SIG-M5 (cell line): ENCODE data around the gene CEP72.
A peak's percentile ranks its signal among the peaks of the same experiment; 100 is the strongest.
"Not testable (repeated sequence)": the region's sequence is repeated elsewhere in the genome, so short reads cannot be mapped to it uniquely, and the experiment has no call there.

ENCODE experiments used
- DNase-seq: peaks from one replicate; lab custom pipeline; 2025; lab: John Stamatoyannopoulos, UW

The CEP72 gene

DNA sequence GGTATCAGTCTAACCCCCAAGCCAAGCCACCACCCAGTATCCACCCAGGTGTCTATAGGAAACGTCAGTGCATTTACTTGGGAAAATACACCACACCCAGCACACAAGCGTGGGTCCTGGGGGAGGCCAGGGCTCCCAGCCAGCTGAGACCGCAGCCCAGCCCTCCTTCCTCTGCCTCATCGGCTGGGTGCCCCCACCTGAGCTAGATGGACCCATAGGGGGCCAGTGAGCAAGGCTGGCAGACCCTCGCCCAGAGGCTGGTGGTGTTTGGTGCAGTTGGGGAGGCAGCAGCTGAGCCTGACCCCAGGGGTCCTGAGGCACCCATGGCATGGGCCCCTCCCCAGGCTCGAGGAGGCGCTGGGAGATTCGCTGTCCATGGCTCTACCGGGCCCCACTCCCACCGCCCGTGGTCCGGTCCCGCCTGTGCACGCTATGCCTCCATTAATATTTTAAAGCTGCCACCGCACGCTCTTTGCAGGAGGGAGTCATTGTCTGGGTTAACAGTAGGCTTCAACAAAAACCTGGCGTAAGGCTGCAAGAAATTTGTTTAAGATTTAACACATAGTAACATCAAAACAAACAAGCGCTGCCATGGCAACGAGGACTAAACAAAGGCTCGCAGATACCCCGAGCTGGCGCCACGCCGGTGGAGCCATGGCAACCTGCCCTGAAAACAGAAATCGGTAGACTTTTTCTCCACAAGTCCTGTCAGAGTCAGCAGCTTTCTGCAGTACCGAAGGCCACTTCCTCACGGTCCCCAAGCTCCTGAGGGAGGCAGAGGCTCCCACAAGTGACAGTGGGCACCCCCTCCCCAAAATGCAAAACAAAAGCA, 60.4 kb downstream of the CEP72 start:
- DNase-seq: peak; percentile 8

DNA sequence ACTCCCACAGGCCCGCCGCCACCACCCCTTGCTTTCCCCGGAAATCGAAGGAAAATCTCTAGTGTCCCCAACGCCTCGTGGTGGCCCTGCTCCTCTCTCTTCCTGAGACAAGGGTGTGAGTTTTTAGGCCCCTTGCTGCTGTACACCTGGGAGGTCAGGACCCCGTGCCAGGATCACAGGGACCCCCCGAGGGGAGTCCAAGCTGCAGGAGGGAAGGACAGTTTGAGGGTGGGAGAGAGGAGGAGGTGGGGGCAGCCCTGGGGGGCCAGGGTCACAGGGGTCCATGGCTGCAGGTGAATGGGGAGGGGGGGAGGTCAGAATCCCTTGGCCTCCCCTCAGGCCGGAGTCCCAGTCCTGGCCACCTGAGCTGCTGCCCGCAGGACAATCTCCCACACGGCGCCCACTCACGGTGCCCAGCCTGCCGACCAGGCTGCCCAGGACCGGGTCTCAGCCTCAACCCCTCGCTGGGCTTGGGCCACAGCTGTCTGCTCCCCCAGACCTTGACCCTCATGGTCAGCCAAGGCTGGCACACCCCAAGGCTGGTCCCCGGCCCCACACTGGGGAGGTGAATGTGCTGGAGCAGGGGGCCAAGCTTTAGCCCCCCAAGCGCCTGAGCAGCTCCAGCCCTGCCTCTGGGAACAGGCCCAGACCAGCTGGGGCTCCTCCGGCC, 61.2 kb downstream of the CEP72 start:
- DNase-seq: no peak

DNA sequence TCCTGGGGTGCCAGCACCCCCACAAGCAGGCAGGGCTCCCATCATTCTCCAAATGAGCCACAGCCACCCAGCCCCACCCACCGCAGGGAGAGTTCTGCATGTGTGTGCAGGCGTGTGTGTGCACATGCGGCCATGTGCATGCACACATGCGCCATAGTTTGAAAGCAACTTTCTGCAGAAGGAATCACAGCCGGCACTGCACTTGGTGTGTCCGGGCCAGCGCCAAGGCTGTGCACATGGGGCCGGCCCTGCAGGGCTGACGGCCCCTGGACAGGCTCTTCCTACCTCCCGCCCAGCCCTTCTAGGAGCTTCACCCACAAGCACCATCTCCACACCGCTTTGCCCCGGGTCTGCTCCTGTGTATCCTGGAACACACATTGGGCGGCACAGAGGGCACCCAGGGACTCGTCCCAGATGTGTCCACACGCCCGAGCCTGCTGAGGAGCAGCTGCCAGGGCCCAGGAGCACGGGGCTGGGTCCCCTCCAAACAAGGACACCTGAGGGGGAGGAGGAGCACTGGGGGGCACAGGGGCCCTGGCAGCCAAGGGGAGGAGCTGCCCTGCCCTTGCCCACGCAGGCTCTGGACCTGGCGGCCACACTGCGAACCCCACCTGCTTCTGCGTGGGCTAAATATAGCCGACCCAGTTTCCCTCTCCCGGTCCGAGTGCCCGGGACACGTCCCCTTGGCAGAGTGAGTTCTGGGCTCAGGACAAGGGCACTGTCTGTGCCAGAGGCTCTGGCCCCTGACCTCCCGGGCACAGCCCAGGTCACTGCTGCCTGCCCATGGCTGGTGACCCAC, 61.9 kb downstream of the CEP72 start:
- no peak for DNase-seq

DNA sequence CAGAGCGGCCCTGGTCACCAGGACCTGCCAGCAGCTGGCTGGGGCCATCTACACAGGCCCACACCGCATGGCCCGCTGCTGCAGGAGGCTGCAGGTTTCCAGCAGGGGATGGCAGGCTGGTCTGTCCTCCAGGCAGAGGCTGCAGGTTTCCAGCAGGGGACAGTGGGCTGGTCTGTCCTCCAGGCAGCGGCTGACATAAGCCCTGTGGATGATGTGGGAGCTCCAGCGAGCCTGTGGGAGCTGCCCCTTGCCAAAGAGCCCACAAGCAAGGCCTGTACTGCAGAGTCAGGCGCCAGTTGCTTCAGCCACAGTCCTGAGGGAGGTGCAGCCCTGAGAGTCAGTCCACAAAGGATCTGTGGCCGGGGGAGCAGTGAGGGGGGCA, 62.5 kb downstream of the CEP72 start:
- DNase-seq: no peak

DNA sequence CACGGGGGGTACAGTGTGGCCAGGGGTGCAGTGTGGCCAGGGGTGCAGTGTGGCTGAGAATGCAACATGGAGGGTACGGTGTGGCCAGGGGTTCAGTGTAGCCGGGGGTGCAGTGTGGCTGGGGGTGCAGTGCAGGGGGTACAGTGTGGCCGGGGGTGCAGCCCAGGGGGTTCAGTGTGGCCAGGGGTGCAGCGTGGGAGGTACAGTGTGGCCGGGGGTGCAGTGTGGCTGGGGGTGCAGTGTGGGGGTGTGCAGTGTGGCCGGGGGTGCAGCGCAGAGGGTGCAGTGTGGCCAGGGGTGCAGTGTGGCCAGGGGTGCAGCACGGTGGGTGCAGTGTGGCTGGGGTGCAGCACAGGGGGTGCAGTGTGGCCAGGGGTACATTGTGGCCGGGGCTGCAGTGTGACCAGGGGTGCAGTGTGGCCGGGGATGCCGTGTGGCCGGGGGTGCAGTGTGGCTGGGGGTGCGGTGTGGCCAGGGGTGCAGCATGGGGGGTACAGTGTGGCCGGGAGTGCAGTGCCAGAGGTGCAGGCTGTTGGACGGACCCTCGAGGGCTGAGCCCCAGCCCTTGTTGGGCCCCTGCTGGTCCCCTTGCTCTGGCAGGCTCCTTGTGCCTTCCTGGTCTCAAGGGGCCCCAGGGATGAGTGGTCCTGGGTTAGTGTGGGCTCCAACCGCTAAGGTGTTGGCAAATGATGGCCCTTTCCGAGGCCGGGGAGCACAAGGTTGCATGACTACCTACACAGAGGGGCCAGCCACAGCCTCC, 63.2 kb downstream of the CEP72 start:
- DNase-seq: no peak

DNA sequence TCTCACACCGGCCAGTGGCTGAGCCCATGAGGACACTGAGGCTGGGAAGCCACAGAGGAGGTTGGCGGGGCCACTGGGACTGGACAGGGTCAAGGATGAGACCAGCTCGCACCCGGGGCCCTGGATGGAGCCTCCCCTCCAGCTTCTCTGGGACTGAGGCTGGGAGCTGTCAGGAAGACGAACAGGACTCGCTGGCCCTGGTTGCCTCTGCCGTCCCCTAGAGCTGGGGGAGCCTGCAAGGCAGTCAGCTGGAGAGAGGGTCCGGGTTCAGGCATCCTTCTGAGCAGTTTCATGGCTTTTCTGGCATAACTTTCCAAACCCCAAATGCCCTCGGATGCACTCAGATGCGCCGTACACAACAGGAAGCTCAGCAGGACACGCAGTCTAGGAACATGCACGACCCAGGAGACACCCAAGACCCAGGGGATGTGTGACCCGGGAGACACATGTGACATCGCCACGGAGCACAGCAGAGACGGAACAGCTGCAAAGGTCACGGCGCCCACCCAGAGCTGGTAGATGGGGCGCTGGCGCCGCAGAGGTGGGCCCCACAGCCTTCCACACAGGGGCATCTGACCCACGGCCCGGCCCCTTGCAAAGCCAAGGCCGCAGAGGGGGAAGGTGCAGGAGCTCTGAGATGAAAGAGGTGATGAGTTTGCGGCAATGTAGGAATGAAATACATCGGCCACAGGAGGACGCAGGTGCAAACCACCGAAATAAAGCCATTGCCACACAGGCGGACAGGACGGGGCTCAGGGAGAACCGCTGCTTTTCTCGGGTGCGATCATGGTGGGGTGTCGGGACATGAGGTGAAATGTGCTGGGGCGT, 63.9 kb downstream of the CEP72 start:
- DNase-seq: no peak

DNA sequence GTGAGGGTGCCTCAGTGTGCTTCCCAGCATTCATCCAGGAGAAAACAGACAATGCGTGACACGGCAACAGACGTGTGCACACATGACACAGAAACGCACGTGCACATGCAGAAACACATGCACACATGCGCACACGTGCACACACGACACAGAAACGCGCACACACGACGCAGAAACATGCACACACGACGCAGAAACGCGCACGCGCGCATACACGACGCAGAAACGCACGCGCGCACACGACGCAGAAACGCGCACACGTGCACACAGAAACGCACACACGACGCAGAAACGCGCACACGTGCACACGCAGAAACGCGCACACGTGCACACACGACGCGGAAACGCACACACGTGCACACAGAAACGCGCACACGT, 64.5 kb downstream of the CEP72 start:
- DNase-seq: no peak

DNA sequence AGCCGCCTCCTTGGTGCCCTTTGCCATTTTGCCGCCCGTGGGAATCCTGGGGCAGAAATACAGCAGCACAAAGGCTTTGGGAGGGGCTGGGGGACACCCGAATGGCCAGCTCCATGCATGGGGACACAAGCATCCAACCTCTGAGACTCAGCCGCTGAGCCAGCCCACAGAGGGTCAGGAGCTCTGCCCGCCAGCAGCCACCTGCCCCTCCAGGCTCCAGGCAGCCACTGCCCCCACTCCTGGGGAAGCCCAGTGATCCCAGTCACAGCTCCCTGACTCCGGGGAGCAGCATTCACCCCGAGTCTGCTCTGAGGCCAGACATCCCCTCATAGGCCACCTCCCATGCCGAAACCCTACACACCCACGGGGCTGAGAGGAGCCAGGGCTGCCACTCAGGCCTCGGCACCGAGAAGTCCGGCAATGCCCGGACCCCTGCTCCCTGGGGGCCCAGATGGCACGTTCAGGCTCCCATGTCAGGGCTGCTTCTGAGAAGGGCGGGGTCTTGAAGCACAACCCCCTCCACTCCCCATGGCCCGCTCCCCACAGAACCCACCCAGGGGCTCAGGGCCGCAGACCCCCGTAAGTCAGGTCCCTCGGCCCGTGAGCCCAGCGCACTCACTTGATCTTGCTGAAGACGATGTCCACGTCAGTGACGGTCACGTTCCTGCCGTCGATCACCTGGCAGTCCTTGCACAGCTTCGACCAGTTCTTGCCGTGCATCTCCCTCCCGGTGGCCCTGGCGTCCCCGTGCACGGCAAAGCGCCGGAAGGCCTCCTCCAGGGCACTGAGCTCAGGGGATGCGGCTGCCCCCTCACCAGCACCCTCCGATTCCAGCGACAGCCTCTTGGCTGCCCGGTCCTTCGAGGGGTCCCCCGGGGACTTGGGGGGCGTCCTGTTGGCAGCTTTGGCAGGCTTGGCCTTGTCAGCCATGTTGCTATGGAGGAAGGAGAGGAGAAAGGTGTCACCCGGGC, 65.3 kb downstream of the CEP72 start:
- DNase-seq: no peak

DNA sequence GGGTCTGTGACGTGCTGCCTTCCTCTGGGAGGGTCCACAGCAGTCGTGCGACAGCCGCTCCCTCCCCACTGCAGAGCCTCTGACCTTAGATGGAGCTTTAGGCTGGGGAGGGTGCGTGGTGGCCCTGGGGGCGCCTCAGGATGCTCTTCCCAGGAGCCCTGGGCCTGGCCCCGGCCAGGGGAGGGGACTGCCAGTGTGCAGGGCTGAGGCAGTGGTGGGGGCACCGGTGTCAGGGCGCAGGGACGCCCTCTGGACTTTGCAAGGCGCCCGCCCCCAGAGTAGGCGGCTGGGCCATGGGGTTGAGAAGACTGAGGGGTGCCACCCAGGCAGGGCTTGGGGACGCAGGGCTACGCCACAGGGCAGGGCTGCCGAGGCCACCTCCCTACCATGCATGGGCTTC, 66.4 kb downstream of the CEP72 start:
- not testable (repeated sequence) for DNase-seq

DNA sequence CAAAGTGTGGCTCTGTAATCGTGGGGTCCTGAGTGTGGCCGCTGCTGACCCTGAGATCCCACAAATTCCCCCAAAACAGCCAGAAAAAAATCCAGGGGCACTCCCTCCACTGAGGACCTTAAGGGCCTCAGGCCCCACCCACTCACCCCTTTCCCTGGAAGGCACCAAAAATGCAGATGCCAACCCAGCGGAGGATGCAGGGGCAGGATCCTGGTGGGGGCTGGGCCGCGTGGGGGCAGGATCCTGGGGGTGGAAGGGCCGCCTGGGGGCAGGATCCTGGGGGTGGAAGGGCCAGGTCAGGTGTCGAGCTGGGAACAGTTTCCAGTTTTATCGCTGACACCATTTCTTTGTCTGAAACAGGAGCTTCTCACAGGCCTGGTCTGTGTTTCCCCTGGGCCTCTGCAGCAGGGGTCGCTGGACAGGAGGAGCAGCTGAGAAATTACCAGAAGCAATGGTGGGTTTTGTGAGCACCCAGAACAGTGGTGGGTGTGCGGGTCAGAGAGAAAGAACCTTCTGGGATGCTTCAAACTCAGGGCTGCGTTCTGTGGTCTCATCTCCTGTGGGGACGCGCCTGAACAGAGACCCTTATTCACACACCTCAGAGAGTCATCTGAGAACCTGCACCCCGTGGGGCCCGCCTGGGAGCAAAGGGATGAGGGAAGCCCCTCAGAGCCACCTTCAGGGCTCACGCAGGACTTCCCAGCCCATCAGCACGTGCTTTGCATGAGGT, 67.2 kb downstream of the CEP72 start:
- not testable (repeated sequence) for DNase-seq

DNA sequence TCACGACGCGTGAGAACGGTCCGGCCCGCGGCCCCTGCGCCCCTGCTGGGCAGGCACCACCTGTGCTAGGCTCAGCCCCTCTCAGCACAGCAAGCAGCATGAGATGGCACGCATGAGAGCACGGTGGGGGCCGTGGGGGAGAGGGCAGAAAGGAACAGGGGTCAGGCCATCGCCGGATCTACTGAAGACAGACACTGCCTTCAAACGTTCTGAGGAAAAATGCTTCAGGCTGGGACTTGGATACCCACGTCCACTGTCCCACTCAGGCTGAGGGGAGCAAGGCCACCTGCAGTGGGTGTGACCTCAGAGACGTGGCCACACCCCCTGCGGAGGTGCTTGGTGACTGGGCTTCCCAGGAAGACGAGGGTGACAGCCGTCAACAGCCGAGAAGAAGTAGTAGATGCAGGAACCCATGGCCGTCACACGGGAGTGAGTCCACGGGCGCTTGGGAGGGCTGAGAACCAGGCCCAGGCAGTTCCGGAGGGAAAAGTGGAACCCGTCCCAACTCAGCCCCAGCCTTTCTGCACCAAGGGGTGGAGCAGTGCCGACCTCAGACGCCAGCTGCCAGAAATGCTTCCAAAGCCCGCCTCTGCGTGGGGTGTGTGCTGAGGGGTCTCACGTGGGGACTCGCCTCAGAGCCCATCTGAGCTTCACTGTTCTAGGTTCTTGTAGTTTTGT, 68.1 kb downstream of the CEP72 start:
- DNase-seq: not testable (repeated sequence)

DNA sequence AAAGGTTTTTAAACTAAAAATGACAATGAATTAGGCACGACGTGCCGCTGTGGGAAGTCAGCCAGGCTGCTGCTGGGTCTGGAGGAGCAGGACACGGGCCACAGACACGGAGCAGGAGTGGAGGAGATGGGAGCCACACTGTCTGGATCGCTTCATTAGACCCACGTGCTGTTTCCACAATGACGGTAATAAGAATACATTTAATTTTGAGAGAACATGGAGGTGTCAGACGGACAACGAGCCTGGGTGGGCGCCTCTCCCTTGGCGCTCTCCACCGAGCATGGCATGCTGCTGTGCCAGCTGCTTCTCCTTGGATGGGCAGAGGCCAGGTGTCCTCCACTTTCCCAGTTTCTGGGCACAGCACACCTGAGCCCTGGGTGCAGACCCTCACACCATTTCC, 68.7 kb downstream of the CEP72 start:
- not testable (repeated sequence) for DNase-seq

DNA sequence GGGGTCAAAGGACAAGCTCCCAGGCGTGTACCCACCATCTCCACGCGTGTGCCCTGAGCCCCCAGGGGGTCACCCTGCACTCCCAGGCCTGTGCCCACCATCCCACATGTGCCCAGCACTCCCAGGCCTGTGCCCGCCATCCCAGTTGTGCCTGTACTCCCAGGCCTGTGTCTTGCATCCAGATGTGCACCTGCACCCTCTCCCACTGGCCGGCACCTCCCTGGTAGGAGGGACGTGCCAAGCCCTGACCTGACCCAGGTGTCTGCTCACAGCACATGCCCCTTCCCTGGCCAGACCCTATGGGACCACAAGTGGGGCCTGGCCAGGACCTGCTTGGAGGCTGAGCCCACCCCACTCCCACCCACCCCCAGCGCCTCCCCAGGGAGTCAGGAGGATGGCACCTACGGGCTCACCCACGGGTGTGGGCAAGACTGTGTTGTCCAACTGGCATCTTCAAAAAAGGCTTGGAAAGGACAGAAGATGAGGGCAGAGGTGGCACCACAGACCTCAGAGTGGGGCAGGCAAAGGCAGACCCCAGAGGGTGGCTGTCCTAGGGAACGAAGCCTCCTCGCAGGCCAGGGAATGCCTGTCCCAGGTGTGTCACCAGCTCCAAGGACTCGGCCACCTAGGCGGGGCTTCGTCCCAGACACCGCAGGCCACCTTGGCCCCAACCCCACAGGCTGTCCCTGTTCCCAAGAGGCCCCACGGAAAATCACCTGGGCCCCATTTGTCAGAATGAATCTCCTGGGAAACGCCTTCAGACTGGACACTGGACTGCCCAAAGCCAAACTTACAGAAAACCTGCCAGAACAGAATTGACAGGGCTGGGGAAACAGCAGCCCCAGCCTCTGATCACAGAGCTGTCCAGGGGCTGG, 69.4 kb downstream of the CEP72 start:
- not testable (repeated sequence) for DNase-seq

DNA sequence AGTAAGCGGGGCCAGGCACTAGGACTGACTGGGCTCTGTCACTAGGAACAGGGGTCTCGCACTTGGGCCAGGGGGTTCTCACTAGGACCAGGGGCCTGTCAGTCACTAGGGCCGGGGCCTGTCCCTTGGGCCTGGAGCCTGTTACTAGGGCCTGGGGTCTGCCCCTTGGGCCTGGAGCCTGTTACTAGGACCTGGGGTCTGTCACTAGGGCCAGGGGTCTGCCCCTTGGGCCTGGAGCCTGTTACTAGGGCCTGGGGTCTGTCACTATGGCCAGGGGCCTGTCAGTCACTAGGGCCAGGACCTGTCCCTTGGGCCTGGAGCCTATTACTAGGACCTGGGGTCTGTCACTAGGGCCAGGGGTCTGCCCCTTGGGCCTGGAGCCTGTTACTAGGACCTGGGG, 70.1 kb downstream of the CEP72 start:
- not testable (repeated sequence) for DNase-seq

DNA sequence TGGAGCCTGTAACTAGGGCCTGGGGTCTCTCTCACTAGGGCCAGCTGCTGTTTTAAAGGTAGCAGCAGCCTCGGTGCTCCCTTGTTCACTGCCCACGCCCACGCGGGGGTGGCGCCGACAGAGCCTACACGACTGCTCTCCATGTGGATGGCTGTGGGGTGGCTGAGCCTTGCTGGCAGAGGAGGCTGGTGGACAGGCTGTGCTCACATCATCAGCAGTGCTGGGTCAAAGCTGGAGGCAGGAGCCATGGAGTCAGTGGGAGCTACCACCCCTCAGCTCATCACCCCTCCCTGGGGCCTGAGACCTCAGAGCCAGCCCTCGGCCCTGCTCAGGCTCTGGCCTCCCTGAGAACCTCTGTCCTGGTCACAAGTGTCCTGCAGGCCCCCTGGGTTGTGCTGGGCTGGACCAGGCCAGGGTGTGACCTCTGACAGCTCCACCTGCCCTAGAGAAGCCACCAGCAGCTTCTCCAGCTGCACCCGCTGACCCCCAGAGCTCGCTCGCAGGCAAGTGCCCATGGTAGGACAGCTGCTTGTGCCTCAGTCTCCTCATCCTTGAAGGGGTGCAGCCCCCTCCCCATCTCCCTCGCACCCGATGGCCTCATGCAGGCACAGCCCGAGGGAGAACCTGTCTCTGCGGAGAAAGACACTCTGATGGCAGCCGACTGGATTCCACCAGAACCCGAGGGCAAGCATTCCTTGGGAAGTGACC, 70.7 kb downstream of the CEP72 start:
- DNase-seq: not testable (repeated sequence)

DNA sequence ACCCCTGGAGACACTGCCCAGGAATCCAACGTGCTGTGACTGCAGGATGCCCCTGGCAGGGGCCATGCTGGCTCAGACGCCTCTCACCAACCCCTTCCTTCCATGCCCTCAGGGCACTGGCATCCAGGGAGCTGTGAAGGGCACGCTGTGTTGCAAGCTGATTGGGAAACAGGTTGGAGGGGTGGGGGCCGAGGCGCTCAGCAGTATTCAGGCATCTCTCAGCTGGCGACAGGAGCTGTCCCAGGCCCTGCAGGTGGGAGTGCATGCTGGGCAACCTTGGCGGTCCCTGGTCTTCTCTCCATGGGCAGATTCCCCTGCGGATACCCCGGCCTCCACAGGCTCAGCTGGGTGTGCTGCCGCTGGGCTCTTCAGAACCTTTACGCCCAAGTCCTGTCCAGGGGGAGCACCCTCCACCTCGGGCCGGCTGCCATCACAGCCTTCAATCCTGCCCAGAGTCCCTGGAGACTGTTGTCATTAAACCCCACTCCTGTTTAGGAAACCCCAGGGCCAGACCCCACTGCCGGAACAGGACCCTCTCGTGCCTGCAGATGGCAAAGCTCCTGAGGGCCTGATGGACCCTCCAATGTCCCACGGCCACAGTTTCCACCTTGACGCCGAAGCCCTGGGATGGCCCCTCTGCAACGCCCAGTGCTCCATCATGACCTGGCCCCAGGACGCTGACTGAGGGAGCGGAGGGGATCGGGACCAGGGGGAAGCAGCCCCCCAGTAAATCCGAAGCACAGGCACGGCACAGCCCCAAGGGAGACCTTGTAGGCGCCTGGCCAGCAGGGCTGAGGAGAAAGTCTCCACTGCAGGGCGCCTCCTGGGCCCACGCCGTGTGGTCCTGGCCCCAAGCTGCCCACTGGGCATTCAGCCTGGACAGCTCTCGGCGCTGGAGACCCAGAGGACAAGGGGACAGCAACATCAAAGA, 71.7 kb downstream of the CEP72 start:
- DNase-seq: no peak
